Fibroblast of lung (primary cell): Measurements from ENCODE around the gene SLF2. TPM values are rescaled to one million over a fixed set of nuclear protein-coding genes. Genes with fewer than 3 reads are reported as not detected.

ENCODE experiments used
- DNase-seq, 2 donors: peaks; one replicate each; pipeline versions ENCODE4 v3.0.0 to v3.0.0-alpha.2; 2010; ENCODE audit warnings: low read depth in 2 of 2
- H2AFZ ChIP-seq: 2 replicates; pipeline ENCODE4 v1.5.1; 2012; ENCODE audit warnings: low read length, control low read depth, inconsistent platforms
- H3K27ac ChIP-seq: 2 replicates; pipeline ENCODE4 v1.5.1; 2011; ENCODE audit warnings: low read length, control low read depth; ENCODE audit not compliant: insufficient read depth
- H3K27me3 ChIP-seq: 2 replicates; pipeline ENCODE4 v1.5.1; 2011; ENCODE audit warnings: mild to moderate bottlenecking, low read length; ENCODE audit not compliant: control insufficient read depth, insufficient read depth
- H3K36me3 ChIP-seq: 2 replicates; pipeline ENCODE4 v1.5.1; 2011; ENCODE audit warnings: low read length; ENCODE audit not compliant: control insufficient read depth, insufficient read depth
- H3K4me1 ChIP-seq: 2 replicates; pipeline ENCODE4 v1.5.1; 2011; ENCODE audit warnings: low read length; ENCODE audit not compliant: control insufficient read depth, insufficient read depth; ENCODE audit errors: extremely low read depth
- H3K4me2 ChIP-seq: 2 replicates; pipeline ENCODE4 v1.5.1; 2011; ENCODE audit warnings: low read length, control low read depth; ENCODE audit not compliant: insufficient read depth; ENCODE audit errors: extremely low read depth
- H3K4me3 ChIP-seq, 4 experiments: fragments of 200-600 bp in 1 of 4; sonication (generic) in 1 of 4; replicated peaks in 1 of 4; 2 replicates each; pipeline ENCODE4 v1.5.1; 2011 to 2016; ENCODE audit warnings: low read length in 4 of 4, low read depth in 3 of 4, mild to moderate bottlenecking in 3 of 4, control low read depth in 2 of 4, inconsistent platforms in 1 of 4, mixed read lengths in 1 of 4; ENCODE audit not compliant: insufficient read depth in 1 of 4; ENCODE audit errors: control extremely low read depth in 1 of 4
- H3K79me2 ChIP-seq: 2 replicates; pipeline ENCODE4 v1.5.1; 2012; ENCODE audit warnings: mild to moderate bottlenecking, low read length, inconsistent platforms; ENCODE audit not compliant: control insufficient read depth, insufficient read depth
- H3K9ac ChIP-seq: 2 replicates; pipeline ENCODE4 v1.5.1; 2011; ENCODE audit warnings: mild to moderate bottlenecking, low read length, control low read depth; ENCODE audit not compliant: insufficient read depth
- H3K9me3 ChIP-seq: 2 replicates; pipeline ENCODE4 v1.5.1; 2012; ENCODE audit warnings: low read depth, low read length; ENCODE audit not compliant: control insufficient read depth, insufficient read depth
- H4K20me1 ChIP-seq: 2 replicates; pipeline ENCODE4 v1.5.1; 2011; ENCODE audit warnings: low read length; ENCODE audit not compliant: control insufficient read depth, insufficient read depth; ENCODE audit errors: extremely low read depth
- CTCF ChIP-seq, 2 donors: IDR thresholded peaks in 1 of 2; conservative IDR thresholded peaks in 1 of 2; 1 replicate in 1 of 2; 2 replicates in 1 of 2; pipeline ENCODE4 v1.5.1; 2011 to 2012; ENCODE audit warnings: low read length in 2 of 2, control low read depth in 1 of 2, inconsistent platforms in 1 of 2, low read depth in 1 of 2, mild to moderate bottlenecking in 1 of 2
- EZH2 ChIP-seq: IDR thresholded peaks from 2 replicates; pipeline ENCODE4 v1.5.1; 2012; ENCODE audit warnings: low read length, control low read depth, mild to moderate bottlenecking; ENCODE audit errors: missing control alignments
- polyA plus RNA-seq, 2 donors: library from polyadenylated mRNA; depleted of rRNA in 1 of 2; stranded (reverse) in 1 of 2; unstranded in 1 of 2; fragments of >200 nt; gene quantifications; 2 replicates each; pipeline ENCODE4 v1.2.1, GENCODE V29; 2011 to 2012; ENCODE audit warnings: missing spikeins in 1 of 2
- total RNA-seq: library from RNA; depleted of rRNA; stranded (reverse); fragments of >200 nt; gene quantifications from 2 replicates; pipeline ENCODE4 v1.2.1, GENCODE V29; 2014

The SLF2 gene
- total and polyA plus RNA-seq, 2 donors (not counting 1 experiment from before 2014, with no cell fraction given) = 16.6 to 32.5 TPM

GRCh38 chr10:101011517-101012423, 99.0 kb downstream of the SLF2 start:
- H4K20me1 ChIP-seq = no peaks in the 10 kb centered on the region
- H3K27me3 ChIP-seq = no peaks in the 10 kb centered on the region
- DNase-seq = no peak
- H3K79me2 ChIP-seq = no peaks in the 10 kb centered on the region
- H3K27ac ChIP-seq = no peak overlapping the region
- H3K9me3 ChIP-seq = no peaks in the 10 kb centered on the region
- no peak overlapping the region for H3K9ac ChIP-seq
- H2AFZ ChIP-seq = no peak overlapping the region
- no peak overlapping the region for H3K4me3 ChIP-seq
- TF ChIP-seq EZH2 = no peak
- TF ChIP-seq CTCF (conservative IDR thresholded peaks at IDR 0.05 in 1 of 2, IDR thresholded peaks at IDR 0.05 in 1 of 2; ENCODE audit: low read depth in 1 of 2, low read length in 2 of 2) = peak; percentile 40 to 52
- H3K36me3 ChIP-seq = peaks cover 9% of the 10 kb centered on the region
- peaks cover 32% of the 10 kb centered on the region for H3K4me1 ChIP-seq
- H3K4me2 ChIP-seq = no peak overlapping the region

- no peaks in the 10 kb centered on the region for H4K20me1 ChIP-seq
- no peak overlapping the region for H3K4me2 ChIP-seq
- no peaks in the 10 kb centered on the region for H3K9me3 ChIP-seq
- H3K4me3 ChIP-seq = no peak overlapping the region
- H3K79me2 ChIP-seq = no peaks in the 10 kb centered on the region
- peaks cover 25% of the 10 kb centered on the region for H3K4me1 ChIP-seq
- peaks cover 4% of the 10 kb centered on the region for H3K36me3 ChIP-seq
- no peaks in the 10 kb centered on the region for H3K27me3 ChIP-seq
- no peak overlapping the region for H3K9ac ChIP-seq
- H3K27ac ChIP-seq = peak overlapping the region; percentile 46
- no peak for TF ChIP-seq EZH2
- TF ChIP-seq CTCF (conservative IDR thresholded peaks at IDR 0.05 in 1 of 2, IDR thresholded peaks at IDR 0.05 in 1 of 2; ENCODE audit: low read depth in 1 of 2, low read length in 2 of 2) = peak; percentile 75
- H2AFZ ChIP-seq = no peak overlapping the region
- DNase-seq = peak; percentile 91 to 93
Observed at GRCh38 chr10:101012525-101013364, 100.0 kb downstream of the SLF2 start.

DNA sequence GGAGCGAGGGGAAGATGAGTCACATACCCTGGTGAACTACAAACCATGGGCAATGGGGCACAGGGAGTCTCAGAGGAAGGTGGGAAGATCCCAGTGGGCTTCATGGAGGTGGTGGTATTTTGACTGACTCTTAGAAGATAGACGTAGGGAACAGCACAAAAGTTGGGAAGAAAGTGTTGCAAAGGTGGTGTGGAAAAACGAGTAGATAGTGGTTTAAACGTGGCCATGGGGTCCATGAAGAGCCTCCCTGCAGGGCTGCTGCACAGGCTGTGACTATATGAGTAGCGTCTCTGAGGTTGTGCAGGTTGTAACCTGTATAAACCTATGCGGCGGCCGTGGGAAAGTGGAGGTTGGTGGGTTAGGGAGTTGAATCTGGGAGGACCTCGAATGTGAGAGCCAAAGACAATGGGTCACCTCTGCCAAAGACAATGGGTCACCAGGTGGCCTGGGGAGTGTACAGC, 100.6 kb downstream of the SLF2 start:
- H3K9me3 ChIP-seq = no peaks in the 10 kb centered on the region
- H3K4me3 ChIP-seq = no peak overlapping the region
- no peak overlapping the region for H3K9ac ChIP-seq
- no peak for DNase-seq
- H3K79me2 ChIP-seq = no peaks in the 10 kb centered on the region
- H3K27ac ChIP-seq = peak overlapping the region; percentile 46
- peaks cover 22% of the 10 kb centered on the region for H3K4me1 ChIP-seq
- TF ChIP-seq EZH2 = no peak
- no peak for TF ChIP-seq CTCF (conservative IDR thresholded peaks at IDR 0.05 in 1 of 2, IDR thresholded peaks at IDR 0.05 in 1 of 2; ENCODE audit: low read depth in 1 of 2, low read length in 2 of 2)
- H3K27me3 ChIP-seq = no peaks in the 10 kb centered on the region
- H2AFZ ChIP-seq = no peak overlapping the region
- no peak overlapping the region for H3K4me2 ChIP-seq
- no peaks in the 10 kb centered on the region for H4K20me1 ChIP-seq
- H3K36me3 ChIP-seq = no peaks in the 10 kb centered on the region
